Measurements from ENCODE around the gene SUCLG1. TPM values are rescaled to one million over a fixed set of nuclear protein-coding genes. Genes with fewer than 3 reads are reported as not detected.

Gene SUCLG1
- total and polyA plus RNA-seq, 2 of the 4 experiments (the other 2 are of a cell fraction): 50.5 to 52.7 TPM

DNA sequence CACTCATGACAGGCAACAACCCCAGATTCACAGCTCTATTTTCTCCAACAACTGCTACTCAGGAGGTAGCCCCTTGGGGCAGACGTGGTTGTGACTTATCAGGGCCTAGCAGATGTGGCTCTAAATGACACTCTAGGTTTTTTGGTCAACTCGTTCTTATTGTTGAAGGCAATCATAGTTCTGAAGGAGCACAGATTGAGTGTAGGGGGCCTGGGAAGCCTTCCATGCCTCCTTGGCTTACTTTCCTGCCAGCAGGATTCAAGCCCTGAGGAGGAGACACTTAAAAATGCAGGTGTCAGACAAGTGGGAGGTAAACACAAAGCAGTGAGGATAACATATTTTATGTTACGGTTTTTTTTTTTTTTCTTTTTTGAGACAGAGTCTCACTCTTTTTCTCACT lies 23.5 kb upstream of the SUCLG1 start:
- Histone ChIP-seq H2AFZ (replicated peaks; ENCODE audit: low read length, poor library complexity) (peak overlapping the region; percentile 76), H2BK15ac (ENCODE audit: low read depth, low read length) (no peak overlapping the region; the same call in 2 of the 3 replicates), H2BK120ac (ENCODE audit: low read depth, low read length) (peak overlapping the region; percentile 50), H3K4ac (ENCODE audit: low read depth, low read length) (0 out of 2 replicates have a peak overlapping the region, but pooled peaks have one; percentile 12), H3K23ac (ENCODE audit: low read depth, low read length) (no peak overlapping the region; the same call in 1 of the 2 replicates), H2AK5ac (ENCODE audit: low read depth, low read length) (peak overlapping the region; percentile 51; the same call in 1 of the 2 replicates), H2BK20ac (ENCODE audit: low read depth, low read length) (peak overlapping the region; percentile 44; the same call in 1 of the 2 replicates), H3K56ac (ENCODE audit: extremely low read depth, insufficient read depth, low read length) (no peak overlapping the region), H3K4me2 (ENCODE audit: low read depth, low read length) (no peak overlapping the region), H3K18ac (ENCODE audit: low read depth, low read length) (no peak overlapping the region), H4K8ac (ENCODE audit: low read depth in 2 of 2, low read length in 2 of 2) (peak overlapping the region in 1 of 2 experiments; percentile 54; a peak in 1 of 4 replicates), H4K91ac (ENCODE audit: insufficient read depth, low read depth, low read length) (peak overlapping the region; percentile 10; the same call in 1 of the 2 replicates), H3K14ac (replicated peaks; ENCODE audit: low read depth, low read length) (peak overlapping the region; percentile 65; the same call in 1 of the 2 replicates), H2BK5ac (ENCODE audit: low read depth, low read length, poor library complexity, severe bottlenecking) (no peak overlapping the region), H4K5ac (ENCODE audit: low read depth, low read length) (no peak overlapping the region), H3K27me3 (ENCODE audit: control insufficient read depth, insufficient read depth, low read length) (no peaks in the 10 kb centered on the region), H3K79me1 (ENCODE audit: low read depth in 1 of 2, low read length in 2 of 2) (no peaks in the 10 kb centered on the region), H3K9me1 (ENCODE audit: insufficient read depth, low read length) (peaks cover 11% of the 10 kb centered on the region), H4K20me1 (ENCODE audit: insufficient read depth, low read length) (no peaks in the 10 kb centered on the region), H3K27ac (ENCODE audit: insufficient read depth, low read length) (no peak overlapping the region), H3K36me3 (ENCODE audit: control insufficient read depth, insufficient read depth, low read length) (no peaks in the 10 kb centered on the region), H3K4me1 (ENCODE audit: control insufficient read depth, insufficient read depth, low read length) (peaks cover 9% of the 10 kb centered on the region), H2AK9ac (replicated peaks; ENCODE audit: low read depth, low read length, poor library complexity) (no peak overlapping the region), H3K9me3 (ENCODE audit: control insufficient read depth, insufficient read depth, low read length) (peaks cover 3% of the 10 kb centered on the region; the same call in 1 of the 2 replicates), H3K9ac (ENCODE audit: low read depth, low read length) (no peak overlapping the region), H3K4me3 (ENCODE audit: insufficient read depth, low read depth, low read length) (no peak overlapping the region)
- CTCF ChIA-PET: no interaction called here
- BruUV-seq (replicated peaks): no TSS peak
- WGBS, 2 experiments (ENCODE audit: extremely low coverage in 2 of 2, insufficient read length in 1 of 2): 20% methylated on average over 1 of the region's 3 CpGs; no CpG with 5 or more reads in 1 of the 2 experiments
- dilution Hi-C loops (cut with HindIII; ENCODE audit: low sequenced_read_pairs, unreplicated experiment): no loop called here
- DNase-seq: no peak
- POLR2A ChIA-PET (ENCODE audit: unreplicated experiment): no interaction called here
- TF ChIP-seq POLR2A (IDR thresholded peaks at IDR 0.05; ENCODE audit: low read depth, low read length) (no peak), MAFK (IDR thresholded peaks at IDR 0.05; ENCODE audit: low read depth, low read length) (no peak), NFE2L2 (IDR thresholded peaks at IDR 0.05; ENCODE audit: low read depth, low read length) (no peak), RCOR1 (IDR thresholded peaks at IDR 0.05; ENCODE audit: insufficient replicate concordance, low read length) (no peak), CEBPB (IDR thresholded peaks at IDR 0.05; ENCODE audit: low read depth, low read length) (no peak), CHD1 (IDR thresholded peaks at IDR 0.05; ENCODE audit: low read depth, low read length) (no peak), BHLHE40 (IDR thresholded peaks at IDR 0.05; ENCODE audit: low read depth, low read length) (no peak), FOS (IDR thresholded peaks at IDR 0.05; ENCODE audit: low read depth, low read length) (no peak), MXI1 (IDR thresholded peaks at IDR 0.05; ENCODE audit: borderline replicate concordance, low read depth, low read length) (no peak), RFX5 (IDR thresholded peaks at IDR 0.05; ENCODE audit: low read depth, low read length) (no peak), SMC3 (IDR thresholded peaks at IDR 0.05; ENCODE audit: low read depth, low read length) (no peak)
- TF ChIP-seq, protein P1, sequence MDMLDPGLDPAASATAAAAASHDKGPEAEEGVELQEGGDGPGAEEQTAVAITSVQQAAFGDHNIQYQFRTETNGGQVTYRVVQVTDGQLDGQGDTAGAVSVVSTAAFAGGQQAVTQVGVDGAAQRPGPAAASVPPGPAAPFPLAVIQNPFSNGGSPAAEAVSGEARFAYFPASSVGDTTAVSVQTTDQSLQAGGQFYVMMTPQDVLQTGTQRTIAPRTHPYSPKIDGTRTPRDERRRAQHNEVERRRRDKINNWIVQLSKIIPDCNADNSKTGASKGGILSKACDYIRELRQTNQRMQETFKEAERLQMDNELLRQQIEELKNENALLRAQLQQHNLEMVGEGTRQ (IDR thresholded peaks at IDR 0.05; ENCODE audit: low read depth, low read length): no peak
- TF ChIP-seq, protein P2, sequence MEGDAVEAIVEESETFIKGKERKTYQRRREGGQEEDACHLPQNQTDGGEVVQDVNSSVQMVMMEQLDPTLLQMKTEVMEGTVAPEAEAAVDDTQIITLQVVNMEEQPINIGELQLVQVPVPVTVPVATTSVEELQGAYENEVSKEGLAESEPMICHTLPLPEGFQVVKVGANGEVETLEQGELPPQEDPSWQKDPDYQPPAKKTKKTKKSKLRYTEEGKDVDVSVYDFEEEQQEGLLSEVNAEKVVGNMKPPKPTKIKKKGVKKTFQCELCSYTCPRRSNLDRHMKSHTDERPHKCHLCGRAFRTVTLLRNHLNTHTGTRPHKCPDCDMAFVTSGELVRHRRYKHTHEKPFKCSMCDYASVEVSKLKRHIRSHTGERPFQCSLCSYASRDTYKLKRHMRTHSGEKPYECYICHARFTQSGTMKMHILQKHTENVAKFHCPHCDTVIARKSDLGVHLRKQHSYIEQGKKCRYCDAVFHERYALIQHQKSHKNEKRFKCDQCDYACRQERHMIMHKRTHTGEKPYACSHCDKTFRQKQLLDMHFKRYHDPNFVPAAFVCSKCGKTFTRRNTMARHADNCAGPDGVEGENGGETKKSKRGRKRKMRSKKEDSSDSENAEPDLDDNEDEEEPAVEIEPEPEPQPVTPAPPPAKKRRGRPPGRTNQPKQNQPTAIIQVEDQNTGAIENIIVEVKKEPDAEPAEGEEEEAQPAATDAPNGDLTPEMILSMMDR (conservative IDR thresholded peaks at IDR 0.05; ENCODE audit: low read depth, low read length): no peak
- TF ChIP-seq, protein P3, sequence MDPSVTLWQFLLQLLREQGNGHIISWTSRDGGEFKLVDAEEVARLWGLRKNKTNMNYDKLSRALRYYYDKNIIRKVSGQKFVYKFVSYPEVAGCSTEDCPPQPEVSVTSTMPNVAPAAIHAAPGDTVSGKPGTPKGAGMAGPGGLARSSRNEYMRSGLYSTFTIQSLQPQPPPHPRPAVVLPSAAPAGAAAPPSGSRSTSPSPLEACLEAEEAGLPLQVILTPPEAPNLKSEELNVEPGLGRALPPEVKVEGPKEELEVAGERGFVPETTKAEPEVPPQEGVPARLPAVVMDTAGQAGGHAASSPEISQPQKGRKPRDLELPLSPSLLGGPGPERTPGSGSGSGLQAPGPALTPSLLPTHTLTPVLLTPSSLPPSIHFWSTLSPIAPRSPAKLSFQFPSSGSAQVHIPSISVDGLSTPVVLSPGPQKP (IDR thresholded peaks at IDR 0.05; ENCODE audit: borderline replicate concordance, low read depth, low read length): no peak
- intact Hi-C loops (cut with micrococcal nuclease): no loop called here
- in situ Hi-C loops (cut with MboI; ENCODE audit: low sequenced_read_pairs): loop anchor here (25.0 kb wide), 1 partner anchor 805 kb away; no protein-coding TSS in a partner anchor
- no peak for ATAC-seq (ENCODE audit: low read depth)

All from IMR-90 (cell line).